Cortex of kidney (tissue), 1 donor: ENCODE results near the gene VWA3B.
"Not testable (repeated sequence)": the region's sequence is repeated elsewhere in the genome, so short reads cannot be mapped to it uniquely, and the experiment has no call there.

Experiments
- DNase-seq: peaks from one replicate; lab custom pipeline; 2025; lab: John Stamatoyannopoulos, UW

VWA3B gene

DNA sequence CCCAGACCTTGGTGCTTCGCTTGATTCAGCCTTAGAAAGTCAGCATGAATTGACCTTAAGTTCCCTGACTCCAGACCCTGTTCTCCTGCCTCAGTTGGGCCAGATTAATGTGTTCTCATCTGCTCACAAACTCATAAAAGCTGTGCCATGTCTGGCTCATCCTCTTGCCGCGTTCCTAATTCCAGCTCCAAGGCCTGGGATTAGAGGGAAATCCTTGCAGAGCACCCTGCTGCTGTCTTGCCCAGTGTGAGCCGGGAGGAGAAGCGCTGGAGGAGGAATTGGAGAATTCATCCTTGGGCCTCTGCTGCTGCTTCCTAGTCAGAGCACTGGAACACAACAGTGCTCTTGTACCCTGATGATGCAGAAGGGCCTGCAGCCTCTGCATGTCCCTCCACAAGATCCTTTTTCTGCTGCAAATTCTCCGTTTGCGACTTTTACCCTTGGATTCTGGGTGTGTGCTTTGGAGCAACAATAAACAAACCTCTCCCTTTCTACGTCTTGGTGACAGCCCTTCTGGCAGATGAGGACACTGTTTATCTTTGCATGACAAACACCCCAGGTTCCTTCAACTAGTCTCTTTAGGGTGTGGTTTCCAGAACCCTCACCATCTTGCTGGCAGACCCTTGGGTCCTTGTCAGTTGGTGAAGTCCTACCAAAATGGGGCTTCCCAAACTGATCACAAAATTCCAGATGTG lies 212.4 kb downstream of the VWA3B start:
- DNase-seq, result no peak

- no peak for DNase-seq
These were observed 213.3 kb downstream of the VWA3B start for GRCh38 chr2:98300141-98300874.

DNA sequence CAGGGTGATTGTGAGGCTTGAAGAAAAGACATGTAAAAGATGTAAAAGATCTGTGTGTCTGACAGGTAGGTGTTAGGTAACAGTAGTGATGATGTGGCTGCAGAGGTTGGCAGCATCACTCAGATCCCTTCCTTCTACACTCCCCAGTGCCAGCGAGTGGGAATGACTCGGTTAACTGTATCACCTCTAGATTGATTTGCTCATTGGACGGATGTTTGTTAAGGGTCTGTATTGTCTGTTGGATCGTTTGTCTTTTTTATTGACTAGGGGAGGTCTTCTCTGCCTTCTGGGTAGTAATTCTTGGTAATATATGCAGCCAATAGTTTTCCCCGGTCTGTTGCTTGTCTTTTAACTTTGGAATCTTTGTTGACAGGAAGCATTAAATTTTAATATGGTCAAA lies 214.5 kb downstream of the VWA3B start:
- DNase-seq, result no peak

DNA sequence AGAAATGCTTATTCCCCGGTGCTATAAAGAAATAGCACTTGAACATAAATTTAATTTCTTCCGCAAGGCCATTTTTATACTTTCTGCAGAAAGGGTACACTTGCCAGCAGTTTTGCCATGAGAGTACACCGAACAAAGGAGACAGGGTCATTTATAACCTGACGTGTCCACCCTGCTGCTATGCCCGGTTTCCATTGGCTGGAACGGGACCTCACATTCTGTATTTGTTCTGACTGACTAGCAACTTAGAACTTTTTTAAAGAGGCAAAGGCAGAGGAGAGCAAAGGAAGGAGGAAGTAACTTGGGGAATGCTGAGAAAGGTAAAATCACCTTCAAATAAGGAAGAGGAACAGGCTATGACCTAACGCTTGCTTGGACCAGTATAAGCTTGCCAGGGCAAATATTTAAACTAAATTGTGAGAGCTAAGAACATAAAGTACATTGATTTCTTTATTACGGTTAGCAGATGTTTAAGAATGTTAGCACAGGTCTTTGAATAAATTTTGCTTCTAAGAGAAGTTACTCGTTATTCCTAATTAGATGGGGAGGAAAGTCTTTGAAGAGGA lies 220.2 kb downstream of the VWA3B start:
- not testable (repeated sequence) for DNase-seq

- DNase-seq, result no peak
These were observed 221.1 kb downstream of the VWA3B start for GRCh38 chr2:98308068-98308467.

- DNase-seq, result no peak
These were observed 221.6 kb downstream of the VWA3B start for GRCh38 chr2:98308532-98308931.

- DNase-seq, result no peak
These were observed 222.6 kb downstream of the VWA3B start for GRCh38 chr2:98309580-98309979.

- DNase-seq, result no peak
These were observed 223.0 kb downstream of the VWA3B start for GRCh38 chr2:98310010-98310409.

DNA sequence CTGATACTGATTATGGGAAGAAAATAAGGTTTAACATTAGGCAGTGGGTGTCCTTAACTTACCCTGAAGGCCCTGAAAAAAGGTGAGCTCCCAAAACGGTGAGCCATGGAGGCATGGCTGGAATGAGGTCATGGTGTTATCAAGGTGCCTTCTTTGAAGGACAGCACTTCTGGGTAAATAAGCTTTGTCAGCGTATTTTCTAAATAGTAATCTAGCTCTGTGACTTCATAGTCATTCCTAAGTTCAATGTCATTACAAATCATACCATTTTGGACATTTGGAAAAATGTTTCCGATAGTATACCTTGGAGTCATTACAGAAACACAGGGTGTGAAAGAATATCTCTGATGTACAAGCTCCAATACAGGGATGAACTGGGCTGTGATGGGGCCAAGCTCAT lies 224.1 kb downstream of the VWA3B start:
- no peak for DNase-seq

- no peak for DNase-seq
These were observed 225.0 kb downstream of the VWA3B start for GRCh38 chr2:98311771-98312545.

GRCh38 chr2:98313492-98314250 lies 226.7 kb downstream of the VWA3B start:
- DNase-seq, result no peak

DNA sequence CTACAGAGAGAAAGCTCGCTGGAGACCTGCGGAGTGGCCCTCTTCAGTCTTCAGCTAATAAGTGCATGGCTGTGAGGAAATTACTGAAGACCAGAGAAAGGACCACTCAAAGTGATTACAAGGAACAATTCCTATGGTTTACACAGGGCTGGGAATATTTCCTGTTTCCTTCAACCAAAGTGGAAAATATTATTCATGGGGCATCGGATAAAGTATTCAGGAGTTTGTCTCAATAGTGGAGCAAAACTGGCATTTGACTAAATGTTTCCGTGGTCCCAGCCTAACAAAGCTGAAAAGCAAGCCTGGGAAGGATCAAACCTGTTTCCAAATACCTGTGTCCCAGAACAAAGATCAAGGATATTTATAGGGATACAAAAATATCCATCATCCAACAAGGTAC lies 227.3 kb downstream of the VWA3B start:
- no peak for DNase-seq

DNA sequence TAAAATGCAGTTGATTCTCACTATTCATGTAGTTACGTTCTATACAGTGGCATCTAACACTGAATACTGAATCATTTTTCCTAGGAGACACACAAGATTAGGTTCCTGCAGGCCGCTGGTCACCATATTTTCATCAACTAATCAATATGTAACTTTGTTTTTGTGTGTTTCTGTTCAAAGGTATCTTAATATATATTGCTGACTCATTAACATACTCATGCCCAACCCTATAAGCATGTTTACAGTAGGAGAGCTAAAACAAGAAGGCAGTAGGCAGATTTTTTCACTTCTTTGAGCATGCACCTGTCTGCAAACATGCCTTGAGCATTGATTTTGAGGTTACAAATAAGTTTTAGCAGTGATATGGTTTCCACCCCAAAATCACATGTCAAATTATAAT lies 229.0 kb downstream of the VWA3B start:
- no peak for DNase-seq

DNA sequence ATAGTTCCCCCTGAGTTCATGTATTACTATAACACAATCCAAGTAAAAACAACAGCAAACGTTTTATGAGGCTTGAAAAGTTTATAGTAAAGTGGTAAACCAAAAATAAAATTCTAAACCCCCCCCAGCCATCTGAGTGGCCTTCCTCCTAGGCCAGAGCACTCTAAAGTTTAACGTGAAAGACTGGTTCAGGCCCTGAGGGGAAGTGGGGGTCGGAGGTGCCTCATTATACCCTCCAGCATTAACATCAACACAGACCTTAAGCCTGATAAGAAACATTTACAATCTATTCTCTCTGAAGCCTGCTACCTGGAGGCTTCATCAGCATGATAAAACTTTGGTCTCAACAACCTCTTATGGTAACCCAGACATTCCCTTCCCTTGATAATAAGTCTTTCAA lies 230.2 kb downstream of the VWA3B start:
- DNase-seq, result no peak

GRCh38 chr2:98320171-98320570 lies 233.2 kb downstream of the VWA3B start:
- not testable (repeated sequence) for DNase-seq

DNA sequence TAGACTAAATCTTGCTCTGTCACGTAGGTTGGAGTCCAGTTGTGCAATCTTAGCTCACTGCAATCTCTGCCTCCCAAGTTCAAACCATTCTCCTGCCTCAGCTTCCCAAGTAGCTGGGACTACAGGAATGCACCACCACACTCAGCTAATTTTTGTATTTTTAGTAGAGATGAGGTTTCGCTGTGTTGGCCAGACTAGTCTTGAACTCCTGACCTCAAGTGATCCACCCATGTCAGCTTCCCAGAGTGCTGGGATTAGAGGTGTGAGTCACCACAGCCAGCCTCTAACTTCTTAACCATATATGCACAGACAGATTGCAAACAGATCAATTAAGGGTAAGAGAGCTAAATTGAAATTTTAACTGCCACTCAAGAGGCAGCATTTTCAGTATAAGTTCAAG lies 237.2 kb downstream of the VWA3B start:
- no peak for DNase-seq

DNA sequence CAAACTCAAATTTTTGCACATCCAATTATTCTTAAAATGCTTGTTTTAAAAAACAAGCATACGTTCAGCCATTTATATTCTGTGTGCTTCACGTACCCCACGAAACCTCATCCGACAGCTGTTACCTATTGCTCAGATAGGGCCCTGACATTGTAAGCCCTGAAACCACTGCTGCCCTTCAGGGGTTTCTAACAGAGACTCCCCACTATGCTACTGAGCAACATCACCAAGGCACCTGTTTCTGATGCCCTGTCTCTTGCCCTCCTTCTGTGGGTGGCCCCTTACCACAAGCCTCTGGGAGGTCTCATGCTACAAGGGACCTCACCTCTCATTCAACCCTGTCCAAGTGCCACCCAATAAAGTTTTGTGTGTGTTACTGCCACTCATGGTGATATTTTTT lies 240.8 kb downstream of the VWA3B start:
- DNase-seq, result no peak

DNA sequence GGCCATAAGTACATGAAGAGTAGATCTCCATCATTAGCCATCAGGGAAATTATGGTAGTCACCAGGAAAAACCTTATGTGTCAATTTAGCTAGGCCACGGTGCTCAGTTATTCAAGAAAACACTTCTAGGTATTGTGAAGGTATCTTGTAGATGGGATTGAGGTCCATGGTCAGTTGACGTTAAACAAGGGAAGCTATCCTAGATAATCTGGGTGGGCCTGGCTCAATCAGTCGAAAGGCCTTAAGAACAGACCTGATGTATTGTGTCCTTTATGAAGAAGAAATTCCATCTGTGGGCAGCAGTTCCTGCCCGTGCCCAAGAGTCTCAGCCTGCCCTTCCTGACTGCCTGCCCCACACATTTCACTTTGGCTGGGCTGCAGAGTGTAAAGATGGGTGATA lies 242.6 kb downstream of the VWA3B start:
- DNase-seq, result no peak

- no peak for DNase-seq
These were observed 246.0 kb downstream of the VWA3B start for GRCh38 chr2:98332989-98333388.

DNA sequence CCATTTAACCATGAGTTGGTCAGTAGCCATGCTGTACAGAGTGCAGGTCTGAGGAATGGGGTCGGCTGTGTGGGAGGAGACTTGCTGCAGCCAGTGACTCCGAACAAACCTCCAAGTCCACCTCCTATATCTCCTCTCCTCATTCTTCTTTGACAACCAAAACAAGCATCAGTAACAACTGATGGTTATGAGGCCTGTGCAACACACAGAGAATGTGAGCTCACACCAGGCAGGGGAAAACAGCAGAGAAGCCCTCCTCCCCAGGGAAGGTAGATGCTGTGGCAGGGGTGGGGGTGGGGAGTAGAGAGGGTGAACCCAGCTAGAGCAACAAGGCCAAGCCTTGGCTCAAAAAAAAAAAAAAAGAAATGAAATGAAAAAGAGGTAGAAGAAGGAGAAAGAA lies 247.0 kb downstream of the VWA3B start:
- no peak for DNase-seq

DNA sequence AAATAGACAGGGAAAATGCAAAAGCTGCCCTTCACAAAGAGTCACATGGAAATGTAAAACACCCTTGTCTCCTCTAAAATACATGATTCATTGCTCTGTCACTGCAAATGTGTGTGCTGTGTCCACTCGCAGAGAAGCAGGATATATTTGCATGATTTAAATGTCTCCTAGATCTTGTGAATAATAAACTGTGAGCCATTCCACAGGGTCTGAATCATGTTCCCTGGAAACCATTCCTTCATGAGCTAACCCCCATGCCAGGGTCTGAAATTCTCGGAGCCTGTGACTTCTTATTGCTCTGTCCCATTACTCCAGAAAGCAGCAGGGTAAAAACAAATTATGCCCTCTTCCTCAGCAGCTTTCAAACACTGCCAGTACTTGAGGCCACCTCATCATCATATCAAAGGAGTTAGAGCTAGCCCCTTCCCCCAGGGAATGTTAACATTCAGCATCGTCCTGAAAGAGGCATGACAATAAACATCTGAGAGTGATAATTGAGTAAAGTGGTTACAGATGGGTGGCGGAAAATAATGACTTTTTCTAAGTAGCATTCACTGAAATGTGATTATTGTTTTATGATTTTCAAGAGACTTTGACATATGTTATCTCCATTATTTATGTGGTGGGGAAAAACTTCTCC lies 247.6 kb downstream of the VWA3B start:
- DNase-seq, result no peak
